NCI-H2196 (cell line): Measurements from ENCODE around the gene KCNK4.
A peak's percentile ranks its signal among the peaks of the same experiment; 100 is the strongest.
"Not testable (repeated sequence)": the region's sequence is repeated elsewhere in the genome, so short reads cannot be mapped to it uniquely, and the experiment has no call there.

Experiments used
- DNase-seq: peaks from one replicate; lab custom pipeline; 2025; ENCODE audit not compliant: unreplicated experiment; lab: John Stamatoyannopoulos, UW

The KCNK4 gene

GRCh38 chr11:64291262-64291751 lies at the start of gene KCNK4:
Gene KCNK4 (plus strand): TSS chr11:64291302. CDS start chr11:64293019, 1,717 bp downstream.
- no peak for DNase-seq

- peak; percentile 19 for DNase-seq
Measured at GRCh38 chr11:64241491-64242374, 49.4 kb upstream of the KCNK4 start.

DNA sequence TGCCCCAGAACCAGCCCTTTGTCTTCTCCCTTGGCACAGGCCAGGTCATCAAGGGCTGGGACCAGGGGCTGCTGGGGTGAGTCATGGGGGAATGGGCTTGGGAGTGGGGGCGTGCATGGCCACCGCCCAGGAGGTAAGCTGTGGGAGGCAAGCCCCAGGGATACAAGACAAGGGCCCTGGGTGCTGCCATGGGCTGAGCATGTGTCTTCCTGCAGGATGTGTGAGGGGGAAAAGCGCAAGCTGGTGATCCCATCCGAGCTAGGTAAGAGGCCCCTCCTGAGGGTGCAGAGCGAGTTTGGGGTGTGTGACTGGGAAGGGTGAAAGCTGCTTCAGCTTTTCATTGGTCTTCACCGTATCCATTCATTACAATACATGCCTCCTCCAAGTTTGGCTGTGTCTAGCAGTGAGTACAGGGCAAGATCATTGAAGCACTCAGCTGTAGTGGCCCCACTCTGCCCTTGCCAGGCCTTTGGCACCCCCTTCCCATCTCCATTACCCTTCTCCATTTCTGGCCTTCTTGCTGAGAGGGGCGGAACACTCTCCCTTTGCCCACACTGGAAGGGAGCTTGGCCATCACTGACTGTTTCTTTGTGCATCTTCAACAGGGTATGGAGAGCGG lies 47.8 kb upstream of the KCNK4 start:
- DNase-seq = no peak

GRCh38 chr11:64244107-64244506 lies 47.0 kb upstream of the KCNK4 start:
- DNase-seq = no peak

- no peak for DNase-seq
Measured at GRCh38 chr11:64244966-64245365, 46.1 kb upstream of the KCNK4 start.

GRCh38 chr11:64245401-64245796 lies 45.7 kb upstream of the KCNK4 start:
- DNase-seq = peak; percentile 52

DNA sequence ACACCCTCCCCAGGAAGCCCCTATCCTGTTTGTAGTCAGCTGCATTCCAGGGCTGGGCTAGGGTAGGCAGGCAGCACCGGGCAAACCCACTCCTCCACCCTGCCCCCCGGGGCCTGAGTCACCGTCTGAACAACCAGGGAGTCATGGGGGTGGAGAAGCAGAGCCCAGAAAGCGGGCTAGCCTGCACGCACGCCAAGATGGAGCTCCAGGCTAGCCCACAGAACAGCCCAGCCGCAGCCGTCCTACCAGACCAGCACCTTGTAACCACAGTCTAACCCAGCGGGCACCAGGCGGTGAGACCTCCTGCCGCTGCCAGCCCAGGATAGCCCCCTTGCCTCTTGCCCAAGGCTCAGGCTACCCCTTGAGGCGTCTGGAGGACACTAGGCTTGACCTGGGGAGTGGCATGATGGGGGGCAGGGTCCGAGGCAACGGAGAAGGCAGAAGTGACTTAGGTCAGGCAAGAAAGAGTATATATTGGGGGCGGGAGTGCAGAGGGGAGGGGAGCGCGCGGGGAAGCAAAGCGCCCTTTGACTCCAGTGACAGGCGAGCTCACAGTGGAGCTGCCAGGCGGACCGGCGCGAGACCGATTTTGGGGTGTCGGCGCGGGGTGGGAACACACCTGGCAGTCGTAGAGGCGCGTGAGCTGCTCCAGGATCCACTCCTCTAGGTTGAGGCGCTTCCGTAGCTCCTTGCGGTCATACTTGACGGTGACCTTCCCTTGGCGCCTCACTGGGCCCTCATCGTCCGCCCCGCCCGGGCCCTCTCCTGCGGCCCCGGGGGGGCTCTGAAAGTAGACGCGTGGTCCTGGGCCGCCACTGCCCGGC lies 45.1 kb upstream of the KCNK4 start:
- DNase-seq = peak; percentile 62

GRCh38 chr11:64246621-64246870 lies 44.6 kb upstream of the KCNK4 start:
- not testable (repeated sequence) for DNase-seq

DNA sequence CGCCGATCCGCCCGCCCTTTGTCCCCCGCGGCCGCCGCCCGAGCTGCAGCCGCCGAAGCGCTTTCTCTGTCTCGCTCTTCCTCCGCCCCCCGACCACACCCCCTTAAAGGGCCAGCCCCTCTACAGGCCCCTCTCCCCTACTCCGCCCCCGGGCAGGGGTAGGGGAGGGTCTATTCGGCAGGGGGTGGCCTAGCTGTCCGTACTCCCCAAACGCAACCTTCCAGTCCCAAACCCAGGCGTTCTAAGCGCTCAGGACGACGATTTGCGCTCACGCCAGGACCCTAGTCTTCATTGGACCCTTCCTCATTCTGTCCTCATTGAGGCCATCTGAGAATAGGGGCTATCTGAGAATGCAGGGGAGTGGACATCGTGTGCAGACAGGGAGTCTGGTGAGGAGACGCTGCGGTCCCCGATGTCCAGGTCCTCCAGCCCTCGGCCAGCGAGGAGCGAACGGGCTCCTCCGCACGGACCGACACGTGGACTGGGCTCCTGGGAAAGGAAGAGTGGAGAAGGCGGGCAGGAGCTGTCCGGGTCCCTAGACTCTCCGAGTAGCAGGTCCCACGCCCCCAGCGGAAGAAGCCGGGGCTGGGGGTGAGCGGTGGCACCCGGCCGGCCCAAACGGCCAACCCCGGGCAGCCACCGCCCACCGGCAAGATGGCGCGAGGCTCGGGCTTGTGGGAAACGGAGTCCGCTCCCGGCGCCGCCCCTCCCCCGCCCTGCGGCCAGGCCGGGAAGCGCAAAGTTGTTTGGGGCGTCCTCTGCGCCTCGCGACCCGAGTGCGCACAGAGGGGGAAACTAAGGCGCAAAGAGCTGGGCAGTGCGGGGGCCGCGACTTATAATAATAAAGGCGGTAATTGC lies 44.0 kb upstream of the KCNK4 start, which contains the start of gene PPP1R14B:
PPP1R14B (minus strand) TSS at position 73 of the 858 bp plus-strand sequence. CDS start 270 bp downstream, outside the sequence.
- peak; percentile 87 for DNase-seq

DNA sequence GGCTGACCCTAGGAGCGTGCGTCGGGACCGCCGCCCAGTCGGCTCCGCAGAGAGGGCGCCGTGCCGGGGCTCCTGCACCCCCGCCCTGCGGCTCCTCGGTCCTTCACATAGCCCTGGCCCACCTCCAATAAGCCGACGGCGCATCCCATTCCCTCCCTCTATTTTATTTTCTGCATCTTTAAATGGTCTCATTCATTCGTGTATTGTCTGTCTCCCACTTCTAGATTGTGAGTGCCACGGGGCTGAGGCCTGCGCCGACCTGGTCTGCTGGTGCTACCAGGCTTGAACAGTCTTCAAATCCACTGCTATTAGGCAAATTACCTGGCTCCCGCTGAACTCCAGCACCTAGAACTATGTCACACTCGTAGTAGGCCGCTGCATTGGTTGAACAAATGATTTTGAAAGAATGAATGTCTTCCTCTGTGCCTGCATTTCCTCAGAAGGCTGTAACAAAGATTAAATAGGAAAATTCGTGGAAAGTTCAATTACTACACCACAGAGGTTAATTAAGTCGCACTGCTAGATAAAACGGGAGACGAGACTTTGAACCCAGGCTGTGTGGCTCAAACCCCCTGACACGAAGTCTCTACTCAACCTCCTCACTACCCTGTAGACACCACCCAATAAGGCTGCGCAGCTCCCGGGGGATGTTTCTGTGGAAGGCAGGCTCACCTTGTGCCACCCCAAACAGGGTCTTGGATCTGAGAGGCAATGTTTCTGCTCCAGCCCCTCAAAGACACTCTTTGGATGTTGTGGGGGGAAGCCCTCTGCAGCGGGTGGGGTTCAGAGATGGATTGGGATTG lies 43.2 kb upstream of the KCNK4 start:
- no peak for DNase-seq

GRCh38 chr11:64248578-64248977 lies 42.5 kb upstream of the KCNK4 start:
- no peak for DNase-seq

GRCh38 chr11:64249038-64249437 lies 42.1 kb upstream of the KCNK4 start:
- DNase-seq = no peak

DNA sequence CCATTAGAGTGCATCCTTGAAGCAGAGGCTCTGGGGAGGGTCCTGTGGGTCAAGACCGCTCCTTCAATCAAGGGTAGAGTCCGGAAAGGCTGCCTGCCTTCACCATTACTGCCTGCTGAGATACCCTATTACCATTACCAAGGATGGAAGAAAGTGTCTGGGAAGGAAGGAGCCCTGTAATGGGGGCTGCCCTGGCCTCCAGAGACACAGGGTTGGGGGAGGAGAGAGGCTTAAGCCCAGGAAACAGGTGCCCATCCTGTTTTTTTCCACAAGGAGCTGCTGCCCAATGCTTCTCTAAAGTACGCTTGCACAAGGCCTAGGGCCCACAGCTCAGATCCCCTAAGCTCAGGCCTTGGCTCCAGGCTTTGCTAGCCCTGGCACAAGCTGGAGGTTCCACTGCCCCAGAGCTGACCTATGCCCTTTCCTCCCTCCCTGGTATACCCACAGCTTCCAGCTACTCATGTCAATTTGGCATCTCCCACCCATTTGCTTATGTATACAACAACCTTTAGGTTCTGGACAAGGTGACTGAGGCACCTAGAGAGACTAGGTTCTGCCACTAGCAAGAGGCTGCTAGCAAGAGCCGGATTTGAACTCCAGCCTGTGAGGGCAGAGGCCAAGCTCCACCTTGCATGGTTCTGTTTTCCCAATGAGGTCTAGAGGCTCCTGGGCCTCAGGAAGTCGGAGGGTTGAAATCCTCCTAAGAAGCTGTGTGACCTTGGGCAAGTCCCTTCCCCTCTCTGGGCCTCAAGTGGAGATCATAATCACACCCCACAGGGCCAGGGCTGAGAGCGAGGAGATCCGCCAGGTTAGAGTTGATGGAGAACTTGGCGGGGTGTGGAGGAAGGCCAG lies 41.3 kb upstream of the KCNK4 start:
- DNase-seq = no peak

DNA sequence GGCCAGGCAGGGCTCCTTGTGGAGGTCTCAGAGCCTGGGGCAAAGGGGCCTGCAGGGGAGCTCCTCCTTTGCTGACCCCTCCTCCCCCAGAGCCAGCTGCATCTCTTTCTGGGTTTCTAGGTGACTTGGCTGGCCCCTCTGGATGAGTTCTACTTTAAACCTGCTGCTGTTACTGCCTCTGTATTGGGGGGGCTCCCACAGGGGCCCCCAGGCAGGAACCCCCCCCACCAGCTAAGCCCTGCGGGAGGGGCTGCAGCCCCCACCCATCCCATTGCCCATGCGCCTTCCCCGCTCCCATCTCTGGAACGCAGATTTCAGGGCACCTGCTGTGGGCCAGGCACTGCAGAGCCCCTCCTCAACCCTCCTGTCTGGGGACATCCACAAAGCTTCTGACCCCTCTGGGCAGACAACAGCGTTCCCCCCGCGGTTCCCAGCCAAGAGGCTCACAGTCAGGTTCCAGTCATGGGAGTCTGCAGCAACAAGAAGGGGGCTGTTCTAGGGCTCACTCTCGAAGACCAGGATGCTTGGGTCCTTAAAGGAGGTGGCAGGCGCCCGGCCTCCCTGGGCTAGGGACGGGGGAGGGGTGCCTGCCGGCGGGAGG lies 40.6 kb upstream of the KCNK4 start:
- peak; percentile 22 for DNase-seq

DNA sequence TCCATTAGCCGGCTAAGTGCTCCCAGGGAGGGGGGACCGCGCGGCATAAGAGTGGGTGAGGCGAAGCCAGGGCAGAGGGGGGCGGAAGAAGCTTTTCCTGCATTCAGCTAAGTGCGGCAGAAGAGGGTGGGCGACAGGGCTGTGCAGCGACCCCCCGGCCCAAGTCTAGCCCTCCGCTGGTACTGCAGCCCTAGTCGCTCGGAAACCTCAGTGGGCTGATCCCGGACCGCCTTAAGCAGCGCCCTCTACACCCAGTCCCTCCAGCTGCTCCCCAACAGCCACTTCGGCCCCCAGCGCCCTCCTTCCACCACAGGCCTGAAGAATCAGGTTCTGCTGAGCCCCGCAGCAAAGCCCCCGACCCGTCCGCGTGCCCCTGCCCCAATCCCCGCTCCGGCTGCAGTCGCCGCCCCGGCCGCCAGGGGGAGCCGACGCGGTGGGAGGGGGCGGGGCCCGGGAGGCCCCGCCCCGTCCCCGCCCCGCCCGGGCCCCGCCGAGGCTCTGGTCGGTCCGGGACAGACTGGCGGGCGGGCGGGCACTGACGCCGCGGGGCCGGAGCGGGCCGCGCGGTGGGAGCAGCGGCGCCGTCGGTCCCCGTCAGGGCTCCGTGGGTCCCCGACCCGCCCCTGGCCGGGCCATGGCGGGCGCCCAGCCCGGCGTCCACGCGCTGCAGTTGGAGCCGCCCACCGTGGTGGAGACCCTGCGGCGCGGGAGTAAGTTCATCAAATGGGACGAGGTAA lies 39.9 kb upstream of the KCNK4 start, which contains the start of gene PLCB3:
PLCB3 (plus strand) TSS at position 515 of the 737 bp plus-strand sequence; CDS start at position 635, 120 bp downstream.
- DNase-seq = peak; percentile 59

DNA sequence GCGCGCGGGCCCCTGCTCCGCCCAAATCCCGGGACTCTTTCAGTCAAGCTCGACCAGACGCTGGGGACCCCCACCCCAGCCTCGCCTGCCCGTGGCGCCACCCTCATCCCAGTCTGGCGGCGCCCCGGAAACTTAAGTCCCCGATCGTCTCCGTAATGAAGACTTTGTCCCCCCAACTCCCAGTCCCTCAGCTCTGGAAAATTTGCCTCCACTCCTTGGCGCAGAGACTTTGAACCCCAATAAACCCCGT lies 39.4 kb upstream of the KCNK4 start:
- no peak for DNase-seq

GRCh38 chr11:64252003-64252872 lies 38.9 kb upstream of the KCNK4 start:
- DNase-seq = no peak
